ENCODE measurements around the gene SMOC1. TPM values are rescaled to one million over a fixed set of nuclear protein-coding genes. Genes with fewer than 3 reads are reported as not detected.

SMOC1 gene
- total RNA-seq, 1 donor from 2014 or later = 10.9 TPM

DNA sequence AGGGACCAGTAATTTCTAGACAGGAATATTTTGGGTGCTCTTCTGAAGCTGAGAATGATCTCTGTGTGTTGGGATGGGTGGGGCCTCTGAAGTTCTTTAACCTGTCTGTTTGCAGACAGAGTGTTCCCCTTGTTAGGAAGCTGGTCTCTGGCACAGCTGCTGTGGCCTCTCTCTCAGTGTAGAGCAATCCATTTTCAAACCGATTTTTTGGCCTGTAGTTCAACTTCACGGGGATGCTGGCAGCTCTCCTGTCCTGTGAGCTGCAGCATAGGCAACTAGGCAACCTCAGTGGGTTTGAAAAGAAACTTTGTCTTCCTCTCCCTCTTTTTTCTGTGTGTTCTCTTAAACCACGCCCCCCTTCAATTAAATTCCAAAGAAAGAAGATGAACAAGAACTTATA lies 69.1 kb downstream of the SMOC1 start:
- TF ChIP-seq, protein P1, sequence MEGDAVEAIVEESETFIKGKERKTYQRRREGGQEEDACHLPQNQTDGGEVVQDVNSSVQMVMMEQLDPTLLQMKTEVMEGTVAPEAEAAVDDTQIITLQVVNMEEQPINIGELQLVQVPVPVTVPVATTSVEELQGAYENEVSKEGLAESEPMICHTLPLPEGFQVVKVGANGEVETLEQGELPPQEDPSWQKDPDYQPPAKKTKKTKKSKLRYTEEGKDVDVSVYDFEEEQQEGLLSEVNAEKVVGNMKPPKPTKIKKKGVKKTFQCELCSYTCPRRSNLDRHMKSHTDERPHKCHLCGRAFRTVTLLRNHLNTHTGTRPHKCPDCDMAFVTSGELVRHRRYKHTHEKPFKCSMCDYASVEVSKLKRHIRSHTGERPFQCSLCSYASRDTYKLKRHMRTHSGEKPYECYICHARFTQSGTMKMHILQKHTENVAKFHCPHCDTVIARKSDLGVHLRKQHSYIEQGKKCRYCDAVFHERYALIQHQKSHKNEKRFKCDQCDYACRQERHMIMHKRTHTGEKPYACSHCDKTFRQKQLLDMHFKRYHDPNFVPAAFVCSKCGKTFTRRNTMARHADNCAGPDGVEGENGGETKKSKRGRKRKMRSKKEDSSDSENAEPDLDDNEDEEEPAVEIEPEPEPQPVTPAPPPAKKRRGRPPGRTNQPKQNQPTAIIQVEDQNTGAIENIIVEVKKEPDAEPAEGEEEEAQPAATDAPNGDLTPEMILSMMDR (IDR thresholded peaks at IDR 0.05; ENCODE audit: unreplicated experiment) = no peak
- Mint-ChIP-seq H3K9me3 (ENCODE audit: low read depth) (peaks cover 6% of the 10 kb centered on the region), H3K27me3 (no peaks in the 10 kb centered on the region), H3K36me3 (ENCODE audit: insufficient read depth) (peaks cover 4% of the 10 kb centered on the region), H3K4me3 (ENCODE audit: low read depth) (no peak overlapping the region), H3K4me1 (ENCODE audit: low read depth) (peaks cover 8% of the 10 kb centered on the region), H3K27ac (no peak overlapping the region)
- no peak for DNase-seq (ENCODE audit: low spot score, unreplicated experiment)

DNA sequence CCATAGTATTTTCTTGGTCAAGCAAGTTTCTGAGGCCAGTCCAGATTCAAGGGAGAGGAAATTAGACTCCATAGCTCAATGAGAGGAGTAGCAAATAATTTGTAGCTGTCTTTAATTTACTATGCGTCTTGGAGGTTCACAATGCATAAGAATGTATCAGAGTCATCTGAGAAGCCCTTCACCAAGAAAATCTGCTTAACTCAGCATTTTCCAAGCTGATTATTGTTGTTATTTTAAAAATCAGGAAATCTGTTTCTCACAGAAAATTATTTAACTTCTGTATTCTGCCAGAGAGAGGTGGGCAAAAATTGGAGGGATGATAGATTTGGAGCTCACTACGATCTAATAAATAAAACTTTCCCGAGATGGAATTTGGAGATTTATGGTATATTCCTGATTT lies 72.0 kb downstream of the SMOC1 start:
- Mint-ChIP-seq H3K36me3 (ENCODE audit: insufficient read depth) (peaks cover 2% of the 10 kb centered on the region), H3K9me3 (ENCODE audit: low read depth) (peaks cover 3% of the 10 kb centered on the region), H3K4me3 (ENCODE audit: low read depth) (no peak overlapping the region), H3K4me1 (ENCODE audit: low read depth) (peaks cover 11% of the 10 kb centered on the region), H3K27ac (no peak overlapping the region), H3K27me3 (no peaks in the 10 kb centered on the region)
- DNase-seq (ENCODE audit: low spot score, unreplicated experiment) = no peak
- TF ChIP-seq, protein P1 (IDR thresholded peaks at IDR 0.05; ENCODE audit: unreplicated experiment) = no peak

DNA sequence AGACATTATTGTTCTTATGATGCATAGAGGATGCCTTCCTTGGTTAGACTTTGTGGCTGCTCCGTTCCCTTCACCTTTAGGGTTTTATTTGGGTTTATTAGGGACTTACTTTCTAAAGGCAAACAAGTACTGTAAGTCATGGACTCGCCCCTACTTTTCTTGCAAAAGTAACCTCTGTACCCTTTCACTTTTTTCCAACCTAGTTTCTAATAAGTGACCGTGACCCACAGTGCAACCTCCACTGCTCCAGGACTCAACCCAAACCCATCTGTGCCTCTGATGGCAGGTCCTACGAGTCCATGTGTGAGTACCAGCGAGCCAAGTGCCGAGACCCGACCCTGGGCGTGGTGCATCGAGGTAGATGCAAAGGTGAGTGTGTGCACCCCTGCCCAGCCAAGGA lies 72.7 kb downstream of the SMOC1 start:
- Mint-ChIP-seq H3K27ac (no peak overlapping the region), H3K27me3 (no peaks in the 10 kb centered on the region), H3K9me3 (ENCODE audit: low read depth) (peaks cover 3% of the 10 kb centered on the region), H3K36me3 (ENCODE audit: insufficient read depth) (peaks cover 2% of the 10 kb centered on the region), H3K4me1 (ENCODE audit: low read depth) (peaks cover 12% of the 10 kb centered on the region), H3K4me3 (ENCODE audit: low read depth) (no peak overlapping the region)
- DNase-seq (ENCODE audit: low spot score, unreplicated experiment) = no peak
- TF ChIP-seq, protein P1 (IDR thresholded peaks at IDR 0.05; ENCODE audit: unreplicated experiment) = no peak

DNA sequence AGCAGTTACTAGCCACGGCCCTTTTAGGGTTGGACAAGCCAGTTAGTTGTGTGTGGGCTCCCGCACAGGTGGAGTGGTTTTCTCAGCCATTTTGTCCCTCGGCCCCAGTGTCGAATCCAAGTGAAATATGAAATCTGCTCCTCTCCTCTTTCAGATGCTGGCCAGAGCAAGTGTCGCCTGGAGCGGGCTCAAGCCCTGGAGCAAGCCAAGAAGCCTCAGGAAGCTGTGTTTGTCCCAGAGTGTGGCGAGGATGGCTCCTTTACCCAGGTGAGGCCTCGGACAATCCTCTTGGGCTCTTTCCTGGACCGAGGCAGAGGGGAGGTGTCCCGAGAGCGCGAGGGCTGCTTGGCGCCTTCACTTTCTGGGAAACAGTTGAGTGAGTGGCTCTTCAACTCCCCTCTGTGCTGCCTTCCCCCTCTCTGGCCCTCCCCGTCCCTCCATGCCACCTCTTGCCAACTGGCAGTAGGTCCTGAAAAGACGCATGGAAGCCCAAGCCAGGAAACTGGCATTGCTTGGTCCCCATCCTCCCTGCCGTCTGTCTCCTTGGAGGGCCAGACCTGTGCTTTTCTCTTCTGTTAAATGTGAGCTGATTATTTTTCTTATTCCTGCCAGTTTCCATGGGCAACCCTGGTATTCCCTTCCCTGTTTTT lies 74.2 kb downstream of the SMOC1 start:
- no peaks in the 10 kb centered on the region for H3K27me3 Mint-ChIP-seq
- no peaks in the 10 kb centered on the region for H3K36me3 Mint-ChIP-seq (ENCODE audit: insufficient read depth)
- no peak overlapping the region for H3K27ac Mint-ChIP-seq
- TF ChIP-seq, protein P1 (IDR thresholded peaks at IDR 0.05; ENCODE audit: unreplicated experiment) = no peak
- H3K9me3 Mint-ChIP-seq (ENCODE audit: low read depth) = no peaks in the 10 kb centered on the region
- no peak for DNase-seq (ENCODE audit: low spot score, unreplicated experiment)
- H3K4me3 Mint-ChIP-seq (ENCODE audit: low read depth) = no peak overlapping the region
- peaks cover 12% of the 10 kb centered on the region for H3K4me1 Mint-ChIP-seq (ENCODE audit: low read depth)

DNA sequence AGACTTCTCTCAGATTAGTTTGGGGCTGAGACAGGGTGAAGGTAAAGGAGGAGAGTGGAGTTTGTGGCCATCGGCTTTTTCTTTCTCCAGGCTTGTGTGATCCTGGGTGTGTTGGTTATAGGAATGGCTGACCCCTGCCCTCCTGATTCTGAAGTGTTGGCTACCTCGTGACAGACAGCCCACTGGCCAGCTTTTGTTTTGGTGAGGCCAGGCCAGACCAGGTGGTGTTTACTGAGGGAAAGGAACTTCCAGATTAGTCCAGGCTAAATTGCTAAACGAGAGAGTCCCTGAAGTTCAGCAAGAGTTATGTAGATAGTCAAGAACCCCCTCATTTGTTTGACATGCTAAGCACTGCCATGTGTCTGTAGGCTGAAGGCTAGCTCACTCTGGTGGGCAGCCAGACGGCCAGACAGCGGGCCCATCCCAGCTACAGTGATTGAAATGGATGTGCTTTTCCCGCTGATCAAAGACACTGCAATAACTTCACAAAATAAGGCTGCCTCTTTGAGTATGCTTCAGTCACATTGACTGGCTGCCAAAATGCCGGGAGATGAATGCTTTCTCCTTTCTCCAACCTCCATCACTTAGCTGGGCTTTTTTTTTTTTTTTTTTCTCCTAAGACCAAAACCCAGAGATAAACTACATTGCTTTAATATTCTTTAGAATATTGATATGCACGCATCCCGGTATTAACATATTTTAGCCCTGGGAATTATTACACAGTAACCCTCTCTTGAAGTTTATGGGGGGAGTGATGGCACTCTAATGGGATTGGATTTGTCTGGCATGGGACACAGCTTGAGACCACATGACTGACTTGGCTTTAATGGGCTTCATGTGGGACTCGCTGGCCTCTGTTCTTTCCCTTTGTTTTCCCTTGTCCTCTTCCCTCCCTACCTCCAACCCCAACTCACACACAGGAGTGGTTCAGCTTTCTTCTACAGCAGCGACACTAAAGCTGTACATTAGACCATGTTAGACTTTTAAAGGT lies 76.9 kb downstream of the SMOC1 start:
- Mint-ChIP-seq H3K4me1 (ENCODE audit: low read depth) (peaks cover 12% of the 10 kb centered on the region), H3K27ac (peak overlapping the region; percentile 78), H3K9me3 (ENCODE audit: low read depth) (no peaks in the 10 kb centered on the region), H3K4me3 (ENCODE audit: low read depth) (no peak overlapping the region), H3K36me3 (ENCODE audit: insufficient read depth) (no peaks in the 10 kb centered on the region), H3K27me3 (no peaks in the 10 kb centered on the region)
- DNase-seq (ENCODE audit: low spot score, unreplicated experiment) = no peak
- TF ChIP-seq, protein P1 (IDR thresholded peaks at IDR 0.05; ENCODE audit: unreplicated experiment) = no peak

All from progenitor cell of endocrine pancreas (in vitro differentiated cells).